ENCODE measurements around the gene MT1E. TPM values are rescaled to one million over a fixed set of nuclear protein-coding genes. Genes with fewer than 3 reads are reported as not detected.

Gene MT1E
- total RNA-seq, 1 donor from 2014 or later = 193 TPM

DNA sequence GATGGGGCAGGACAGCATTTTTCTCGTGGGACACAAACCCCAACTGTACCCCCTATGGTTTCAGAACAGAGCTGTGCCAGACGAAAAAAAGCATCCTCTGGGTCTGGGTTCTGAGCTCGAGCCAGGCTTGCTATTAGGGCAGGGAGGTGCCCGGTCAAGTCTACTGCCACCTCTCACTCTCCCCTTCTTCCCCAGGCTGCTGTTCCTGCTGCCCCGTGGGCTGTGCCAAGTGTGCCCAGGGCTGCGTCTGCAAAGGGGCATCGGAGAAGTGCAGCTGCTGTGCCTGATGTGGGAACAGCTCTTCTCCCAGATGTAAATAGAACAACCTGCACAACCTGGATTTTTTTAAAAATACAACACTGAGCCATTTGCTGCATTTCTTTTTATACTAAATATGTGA lies 1.1 kb downstream of the MT1E start:
- no peak for DNase-seq (ENCODE audit: low read depth)

DNA sequence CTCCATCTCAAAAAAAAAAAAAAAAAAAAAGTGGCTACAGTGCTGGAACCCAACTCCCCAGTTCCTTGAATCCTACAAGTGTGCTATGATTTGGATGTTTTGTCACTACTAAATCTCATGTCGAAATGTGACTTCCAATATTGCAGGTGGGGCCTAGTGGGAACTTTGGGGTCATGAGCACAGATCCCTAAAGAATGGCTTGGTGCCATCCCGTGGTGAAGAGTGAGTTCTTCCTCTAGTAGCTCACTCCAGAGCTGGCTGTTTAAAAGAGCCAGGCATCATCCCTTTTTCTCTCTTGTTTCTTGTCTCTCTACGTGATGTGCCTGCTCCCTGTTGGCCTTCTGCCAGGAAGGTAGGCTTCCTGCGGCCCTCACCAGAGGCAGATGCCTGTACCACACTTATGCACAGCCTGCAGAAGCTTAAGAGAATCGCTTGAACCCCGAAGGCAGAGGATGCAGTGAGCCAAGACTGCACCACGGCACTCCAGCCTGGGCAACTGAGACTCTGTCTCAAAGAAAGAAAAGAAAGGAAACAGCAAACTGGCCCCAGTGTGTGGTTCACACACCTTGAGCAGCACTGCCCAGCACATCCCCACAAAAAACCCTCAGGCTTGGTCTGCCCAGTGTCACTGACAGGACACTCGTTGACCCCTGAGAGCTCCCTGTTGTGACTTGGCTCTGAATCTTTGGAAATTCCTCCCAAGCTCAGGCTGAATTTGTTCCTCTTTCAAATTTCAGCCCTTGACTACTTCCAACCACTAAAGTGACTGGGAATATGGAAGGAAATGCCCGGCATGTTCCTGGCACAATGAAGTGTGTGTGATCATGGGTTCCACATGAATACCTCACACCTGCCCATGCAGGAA lies 3.1 kb downstream of the MT1E start:
- DNase-seq (ENCODE audit: low read depth) = peak; percentile 50

DNA sequence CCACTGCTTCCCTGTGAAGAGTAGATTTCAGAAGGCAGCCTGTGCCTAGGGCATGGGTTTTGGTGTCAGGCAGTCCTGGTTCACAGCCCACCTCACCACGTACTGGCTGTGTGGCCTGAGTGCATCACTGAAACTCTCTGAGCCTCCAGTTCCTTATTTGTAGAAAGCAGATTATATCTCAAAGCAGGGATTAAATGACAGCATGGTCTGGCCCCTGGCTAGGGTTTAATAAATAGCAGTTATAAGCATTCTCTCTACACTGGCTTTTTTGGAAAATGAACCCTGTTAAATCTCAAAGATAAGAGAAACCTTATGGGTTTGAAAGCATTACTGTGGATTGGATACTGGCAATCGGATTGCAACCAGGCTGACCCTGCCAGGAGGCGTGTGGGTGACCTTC lies 4.0 kb downstream of the MT1E start:
- no peak for DNase-seq (ENCODE audit: low read depth)

DNA sequence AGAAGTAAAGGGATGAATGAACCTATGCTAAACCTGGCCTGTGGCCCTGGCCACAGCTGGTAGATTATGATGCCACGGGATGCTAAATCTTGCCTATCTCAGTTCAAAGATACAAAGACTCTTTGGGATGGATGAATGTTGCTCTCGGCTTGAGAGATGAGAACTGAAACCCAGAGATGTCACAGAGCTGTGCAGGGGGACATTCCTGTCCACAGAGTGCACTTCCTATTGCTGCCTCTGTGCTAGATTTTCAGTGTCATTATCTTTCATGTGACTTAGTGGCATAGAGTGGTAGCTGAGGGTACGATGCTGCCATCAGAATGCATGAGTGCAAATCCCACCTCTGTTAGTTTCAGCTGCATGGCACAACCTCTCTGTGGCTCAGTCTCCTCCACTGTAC lies 4.6 kb downstream of the MT1E start:
- no peak for DNase-seq (ENCODE audit: low read depth)

DNA sequence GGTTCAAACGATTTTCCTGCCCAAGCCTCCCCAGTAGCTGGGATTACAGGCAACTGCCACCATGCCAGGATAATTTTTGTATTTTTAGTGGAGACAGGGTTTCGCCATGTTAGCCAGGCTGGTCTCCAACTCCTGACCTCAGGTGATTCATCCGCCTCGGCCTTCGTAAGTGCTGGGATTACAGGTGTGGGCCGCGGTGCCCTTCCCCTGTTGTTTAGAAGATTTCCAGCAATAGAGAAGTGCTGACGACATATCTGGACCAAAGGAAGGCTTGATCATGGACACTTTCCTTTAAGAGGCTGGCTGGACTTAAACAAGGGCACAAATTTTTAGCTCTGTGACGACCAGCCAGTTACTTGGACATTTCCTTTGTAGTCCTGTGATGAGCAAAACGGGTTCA lies 5.6 kb downstream of the MT1E start:
- no peak for DNase-seq (ENCODE audit: low read depth)

DNA sequence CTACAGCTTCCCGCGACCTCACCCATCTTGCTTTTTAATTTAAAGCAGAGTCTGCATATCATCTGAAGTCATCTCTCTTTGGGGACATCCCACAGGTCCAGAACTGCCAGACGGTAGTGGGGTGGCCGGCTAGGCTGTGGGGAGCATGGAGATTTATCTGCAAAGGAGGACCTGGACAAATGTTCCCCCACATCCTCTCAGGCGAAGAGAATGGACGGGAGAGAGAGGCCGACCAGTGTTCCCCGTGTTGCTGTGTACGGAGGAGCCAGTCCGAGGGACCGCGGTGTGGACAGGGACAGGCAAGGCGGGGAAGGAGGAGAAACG lies 6.2 kb downstream of the MT1E start:
- DNase-seq (ENCODE audit: low read depth) = no peak

DNA sequence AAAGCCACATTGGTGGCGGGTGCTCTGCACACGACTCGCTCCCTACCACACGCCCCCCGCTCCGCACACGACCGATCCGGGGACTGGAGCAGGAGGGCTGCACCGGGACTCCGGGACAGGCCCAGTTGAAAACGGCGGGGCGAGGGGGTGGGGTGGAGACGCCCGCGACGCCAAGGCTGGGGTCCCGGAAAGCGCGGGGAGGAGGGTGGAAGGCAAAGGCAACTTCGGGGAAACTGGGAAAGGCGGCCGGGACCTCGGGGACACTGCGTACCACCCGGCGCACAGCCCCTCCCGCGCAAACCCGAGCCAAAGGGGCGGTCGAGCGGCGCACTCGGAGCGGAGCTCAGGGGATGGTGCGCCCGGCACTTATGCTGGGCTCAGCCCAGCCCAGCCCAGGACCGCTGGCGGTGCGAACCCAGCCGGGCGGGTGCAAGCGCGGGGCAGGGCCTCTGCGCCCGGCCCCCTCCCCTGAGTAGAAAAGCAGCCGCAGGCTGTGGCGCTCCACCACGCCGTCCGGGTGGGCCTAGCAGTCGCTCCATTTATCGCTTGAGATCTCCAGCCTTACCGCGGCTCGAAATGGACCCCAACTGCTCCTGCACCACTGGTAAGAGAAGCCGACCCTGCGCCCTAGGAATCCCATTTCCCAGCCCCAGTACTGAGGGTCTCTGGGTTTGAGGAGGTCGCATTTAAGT lies 6.7 kb downstream of the MT1E start, which contains the start of gene MT1M:
TSS of gene MT1M (plus strand) at position 504 of the 692 bp plus-strand sequence. CDS start at position 577, 73 bp downstream.
- DNase-seq (ENCODE audit: low read depth) = no peak

GRCh38 chr16:56632848-56633365 lies 7.3 kb downstream of the MT1E start:
- no peak for DNase-seq (ENCODE audit: low read depth)

- DNase-seq (ENCODE audit: low read depth) = no peak
These were observed 8.0 kb downstream of the MT1E start for GRCh38 chr16:56633535-56633934.

- DNase-seq (ENCODE audit: low read depth) = no peak
These were observed 9.3 kb downstream of the MT1E start for GRCh38 chr16:56634715-56635440.

- DNase-seq (ENCODE audit: low read depth) = no peak
These were observed 9.9 kb downstream of the MT1E start for GRCh38 chr16:56635441-56635967.

GRCh38 chr16:56636616-56637413 lies 11.2 kb downstream of the MT1E start:
- no peak for DNase-seq (ENCODE audit: low read depth)

DNA sequence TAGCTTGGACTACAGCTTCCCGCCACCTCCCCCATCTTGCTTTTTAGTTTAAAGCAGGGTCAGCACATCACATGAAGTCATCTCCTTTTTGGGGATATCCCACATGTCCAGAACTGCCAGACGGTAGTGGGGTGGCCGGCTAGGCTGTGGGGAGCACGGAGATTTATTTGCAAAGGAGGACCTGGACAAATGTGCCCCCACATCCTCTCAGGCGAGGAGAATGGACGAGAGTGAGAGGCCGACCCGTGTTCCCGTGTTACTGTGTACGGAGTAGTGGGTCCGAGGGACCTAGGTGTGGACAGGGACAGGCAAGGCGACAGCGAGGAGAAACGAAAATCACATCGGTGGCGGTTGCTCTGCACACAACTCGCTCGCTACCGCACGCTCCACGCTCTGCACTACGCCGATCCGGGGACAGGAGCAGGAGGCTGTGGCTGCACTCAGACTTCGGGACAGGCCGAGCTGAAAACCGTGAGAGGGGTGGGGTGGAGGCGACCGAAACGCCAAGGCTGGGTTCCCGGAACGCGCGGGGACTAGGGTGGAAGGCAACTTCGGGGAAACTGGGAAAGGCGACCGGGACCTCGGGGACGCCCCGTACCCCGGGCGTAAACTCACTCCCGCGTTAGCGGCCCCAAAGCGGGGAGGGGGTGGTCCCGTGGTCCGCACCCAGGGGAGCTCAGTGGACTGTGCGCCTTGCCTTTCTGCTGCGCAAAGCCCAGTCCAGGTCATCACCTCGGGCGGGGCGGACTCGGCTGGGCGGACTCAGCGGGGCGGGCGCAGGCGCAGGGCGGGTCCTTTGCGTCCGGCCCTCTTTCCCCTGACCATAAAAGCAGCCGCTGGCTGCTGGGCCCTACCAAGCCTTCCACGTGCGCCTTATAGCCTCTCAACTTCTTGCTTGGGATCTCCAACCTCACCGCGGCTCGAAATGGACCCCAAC lies 12.5 kb downstream of the MT1E start, which contains the start of gene MT1A:
TSS of gene MT1A (plus strand) at position 853 of the 937 bp plus-strand sequence. CDS start at position 926, 73 bp downstream.
- DNase-seq (ENCODE audit: low read depth) = no peak

- no peak for DNase-seq (ENCODE audit: low read depth)
These were observed 13.5 kb downstream of the MT1E start for GRCh38 chr16:56639045-56639444.

GRCh38 chr16:56640076-56640475 lies 14.5 kb downstream of the MT1E start:
- no peak for DNase-seq (ENCODE audit: low read depth)

DNA sequence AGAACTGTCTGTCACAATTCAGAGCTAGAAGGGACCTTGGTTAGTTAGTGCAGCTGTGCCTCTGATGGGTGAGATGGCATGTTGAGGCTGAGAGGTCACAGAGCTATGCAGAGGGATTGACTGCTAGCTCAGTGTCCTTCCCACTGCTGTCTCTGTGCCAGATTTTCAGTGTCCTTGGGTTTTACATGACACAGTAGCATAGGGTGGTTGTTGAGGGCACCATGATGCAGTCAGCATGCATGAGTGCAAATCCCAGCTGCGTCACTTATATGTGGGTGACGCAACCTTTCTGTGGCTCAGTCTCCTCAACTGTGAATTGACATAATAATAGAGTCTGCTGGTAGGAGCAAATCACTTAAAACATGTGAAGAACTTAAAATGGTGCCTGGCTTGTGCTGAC lies 15.6 kb downstream of the MT1E start:
- DNase-seq (ENCODE audit: low read depth) = no peak

DNA sequence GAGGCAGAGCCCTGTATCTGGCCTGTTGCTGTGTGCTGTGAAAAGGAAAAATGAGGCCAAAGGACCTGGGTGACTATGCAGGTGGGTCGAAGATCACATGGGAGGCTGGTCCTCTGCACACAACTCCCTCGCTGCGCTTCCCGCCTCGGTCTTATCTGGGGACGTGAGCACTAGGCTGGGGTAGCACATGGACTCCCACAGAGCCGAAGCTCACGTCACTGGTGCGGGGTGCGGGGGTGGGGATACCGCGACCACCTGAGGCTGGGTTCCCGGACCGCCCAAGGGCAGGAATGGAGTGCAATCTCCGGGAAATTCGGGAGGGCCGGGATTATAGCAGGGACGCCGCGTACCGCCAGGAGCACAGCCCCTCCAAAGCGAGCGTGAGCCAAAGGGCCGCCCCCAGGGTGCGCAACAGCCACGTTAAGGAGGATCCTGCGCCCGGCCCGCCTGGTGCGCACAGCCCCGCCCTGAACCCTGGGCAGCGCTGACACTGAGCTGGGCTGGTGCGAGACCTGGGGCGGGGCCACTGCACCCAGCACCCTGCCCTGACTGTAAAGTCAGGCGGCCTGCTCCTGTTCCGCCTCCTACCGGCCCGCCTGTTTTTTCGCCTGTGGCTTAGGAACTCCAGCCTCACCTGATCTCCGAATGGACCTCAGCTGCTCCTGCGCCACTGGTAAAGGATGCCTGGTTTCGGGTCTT lies 17.6 kb downstream of the MT1E start:
- peak; percentile 52 for DNase-seq (ENCODE audit: low read depth)

- no peak for DNase-seq (ENCODE audit: low read depth)
These were observed 18.3 kb downstream of the MT1E start for GRCh38 chr16:56643833-56644232.

GRCh38 chr16:56645311-56645710 lies 19.7 kb downstream of the MT1E start:
- no peak for DNase-seq (ENCODE audit: low read depth)
